22Rv1 (cell line): ENCODE results near the gene SLC6A19.

Experiments used
- CTCF ChIP-seq: fragments of 450-650 bp; IDR thresholded peaks from 2 replicates; pipeline ENCODE4 v1.5.1; 2017; ENCODE audit warnings: mild to moderate bottlenecking
- ZFX ChIP-seq: fragments of 450-650 bp; IDR thresholded peaks from 2 replicates; pipeline ENCODE4 v1.6.1; 2017; ENCODE audit warnings: antibody characterized with exemption, borderline replicate concordance

GRCh38 chr5:1159341-1159675 lies 42.1 kb upstream of the SLC6A19 start:
- TF ChIP-seq CTCF (no peak), ZFX (no peak)
